B cell (primary cell): ENCODE data around the gene EEF1B2. TPM values are rescaled to one million over a fixed set of nuclear protein-coding genes. Genes with fewer than 3 reads are reported as not detected.

Experiments used
- ATAC-seq: fragments of 200-7000 bp; cut with Tn5 transposase; one replicate; pipeline ENCODE4 v1.10.0; 2021; ENCODE audit warnings: low read depth, mild to moderate bottlenecking, moderate number of reproducible peaks, moderate library complexity
- CTCF ChIA-PET: fragments of 350-600 bp; sonication (Branson Sonifier 250); formaldehyde crosslinking; loops from one replicate; lab custom pipeline; 2021; ENCODE audit warnings: antibody characterized with exemption, inconsistent platforms; lab: Charles Lee
- POLR2A ChIA-PET: fragments of 350-600 bp; sonication (Branson Sonifier 250); formaldehyde crosslinking; loops from one replicate; lab custom pipeline; 2021; ENCODE audit warnings: antibody characterized with exemption; lab: Charles Lee
- DNase-seq: peaks from one replicate; pipeline ENCODE4 v3.0.0; 2013
- H2AFZ ChIP-seq: 2 replicates; pipeline ENCODE4 v1.6.1; 2012; ENCODE audit warnings: mild to moderate bottlenecking, low read depth, low read length; ENCODE audit not compliant: insufficient read depth, poor library complexity, severe bottlenecking
- H3K27ac ChIP-seq, 2 donors: 1 replicate in 1 of 2; 2 replicates in 1 of 2; pipeline ENCODE4 v1.5.1; 2012 to 2013; ENCODE audit warnings: low read length in 2 of 2, mild to moderate bottlenecking in 2 of 2, moderate library complexity in 1 of 2
- H3K27me3 ChIP-seq, 4 experiments: fragments of 200-600 bp in 1 of 4; sonication (generic) in 1 of 4; replicated peaks in 1 of 4; 1 replicate in 2 of 4; 2 replicates in 2 of 4; pipeline versions ENCODE4 v1.6.1 to v1.7.0; 2013 to 2016; ENCODE audit warnings: low read length in 3 of 4, mild to moderate bottlenecking in 2 of 4, mixed read lengths in 1 of 4, moderate library complexity in 1 of 4; ENCODE audit not compliant: insufficient read depth in 4 of 4, control insufficient read depth in 3 of 4; ENCODE audit errors: control extremely low read depth in 1 of 4
- H3K36me3 ChIP-seq, 2 experiments: replicated peaks in 1 of 2; 1 replicate in 1 of 2; 2 replicates in 1 of 2; pipeline versions ENCODE4 v1.6.1 to v1.7.1; 2013; ENCODE audit warnings: low read length in 1 of 2; ENCODE audit not compliant: insufficient read depth in 2 of 2, control insufficient read depth in 1 of 2; ENCODE audit errors: control extremely low read depth in 1 of 2, extremely low read depth in 1 of 2
- H3K4me1 ChIP-seq, 2 donors: fragments of 200-600 bp in 1 of 2; sonication (generic) in 1 of 2; 1 replicate in 1 of 2; 2 replicates in 1 of 2; pipeline versions ENCODE4 v1.5.1 to v1.6.1; 2013 to 2017; ENCODE audit warnings: low read length in 2 of 2; ENCODE audit not compliant: control insufficient read depth in 2 of 2, insufficient read depth in 2 of 2
- H3K4me2 ChIP-seq: replicated peaks from 2 replicates; pipeline ENCODE3; 2012; ENCODE audit warnings: mild to moderate bottlenecking, low read depth, low read length; ENCODE audit not compliant: poor library complexity, severe bottlenecking
- H3K4me3 ChIP-seq, 5 experiments: fragments of 200-600 bp in 1 of 5; sonication (generic) in 1 of 5; 1 replicate in 3 of 5; 2 replicates in 2 of 5; pipeline versions ENCODE4 v1.5.1 to v1.7.0; 2011 to 2016; ENCODE audit warnings: low read length in 4 of 5, mild to moderate bottlenecking in 4 of 5, low read depth in 2 of 5, control low read depth in 1 of 5, moderate library complexity in 1 of 5; ENCODE audit not compliant: insufficient read depth in 1 of 5; ENCODE audit errors: control extremely low read depth in 1 of 5, extremely low read depth in 1 of 5
- H3K79me2 ChIP-seq: fragments of 200-600 bp; sonication (generic); one replicate; pipeline ENCODE4 v1.6.0; 2016; ENCODE audit warnings: low read length; ENCODE audit not compliant: control insufficient read depth, insufficient read depth
- H3K9ac ChIP-seq: fragments of 200-600 bp; sonication (generic); 2 replicates; pipeline ENCODE4 v1.6.1; 2017; ENCODE audit warnings: mild to moderate bottlenecking, low read length, moderate library complexity
- H3K9me3 ChIP-seq, 3 donors: one replicate each; pipeline versions ENCODE4 v1.6.1 to v1.7.1; 2013; ENCODE audit warnings: low read length in 2 of 3; ENCODE audit not compliant: control insufficient read depth in 2 of 3, insufficient read depth in 1 of 3; ENCODE audit errors: control extremely low read depth in 1 of 3
- H4K20me1 ChIP-seq: 2 replicates; pipeline ENCODE4 v1.6.0; 2012; ENCODE audit warnings: mild to moderate bottlenecking, low read length; ENCODE audit not compliant: insufficient read depth, control insufficient read depth, poor library complexity, severe bottlenecking
- H3K27ac Mint-ChIP-seq: one replicate; pipeline ENCODE4 v1.8.0; 2021; ENCODE audit warnings: mixed read lengths
- H3K27me3 Mint-ChIP-seq: one replicate; pipeline ENCODE4 v1.8.0; 2021; ENCODE audit warnings: mixed read lengths
- H3K4me1 Mint-ChIP-seq: one replicate; pipeline ENCODE4 v1.8.0; 2021; ENCODE audit warnings: mixed read lengths
- H3K4me3 Mint-ChIP-seq: one replicate; pipeline ENCODE4 v1.8.0; 2021; ENCODE audit warnings: mixed read lengths
- H3K9me3 Mint-ChIP-seq: one replicate; pipeline ENCODE4 v1.8.0; 2022; ENCODE audit warnings: mixed read lengths; ENCODE audit not compliant: insufficient read depth
- EZH2 ChIP-seq: IDR thresholded peaks from 2 replicates; pipeline ENCODE4 v1.6.1; 2012; ENCODE audit warnings: borderline replicate concordance, low read depth, mild to moderate bottlenecking, moderate library complexity, low read length; ENCODE audit not compliant: insufficient read depth, poor library complexity, severe bottlenecking
- WGBS: methylation state at CpG from one replicate; pipeline ENCODE4 v1.1.5; 2013; ENCODE audit warnings: missing lambda C conversion rate; ENCODE audit not compliant: insufficient coverage; 5-methylcytosine and 5-hydroxymethylcytosine counted together
- intact Hi-C: fragments of 100-400 bp; cut with micrococcal nuclease; formaldehyde crosslinking; loops from one replicate; pipeline ENCODE4 v1.10.0; 2022
- polyA plus RNA-seq: library from polyadenylated mRNA; depleted of rRNA; stranded (reverse); fragments of >200 nt; gene quantifications from 2 replicates; pipeline ENCODE4 v1.2.3, GENCODE V29; 2012
- total RNA-seq, 2 donors: library from RNA; stranded (reverse); fragments of 120-200 nt in 1 of 2; gene quantifications; 1 replicate in 1 of 2; 2 replicates in 1 of 2; pipeline versions ENCODE4 v1.2.3 to v1.2.4, GENCODE V29; 2013 to 2022
- TF ChIP-seq, protein P1 (sequence below): fragments of 200-600 bp; IDR thresholded peaks from one replicate; pipeline ENCODE4 v1.8.0; 2022; ENCODE audit warnings: antibody characterized with exemption, mild to moderate bottlenecking

Gene EEF1B2
- total and polyA plus RNA-seq, 2 donors (not counting 1 experiment from before 2014, with no cell fraction given): 815 to 862 TPM

DNA sequence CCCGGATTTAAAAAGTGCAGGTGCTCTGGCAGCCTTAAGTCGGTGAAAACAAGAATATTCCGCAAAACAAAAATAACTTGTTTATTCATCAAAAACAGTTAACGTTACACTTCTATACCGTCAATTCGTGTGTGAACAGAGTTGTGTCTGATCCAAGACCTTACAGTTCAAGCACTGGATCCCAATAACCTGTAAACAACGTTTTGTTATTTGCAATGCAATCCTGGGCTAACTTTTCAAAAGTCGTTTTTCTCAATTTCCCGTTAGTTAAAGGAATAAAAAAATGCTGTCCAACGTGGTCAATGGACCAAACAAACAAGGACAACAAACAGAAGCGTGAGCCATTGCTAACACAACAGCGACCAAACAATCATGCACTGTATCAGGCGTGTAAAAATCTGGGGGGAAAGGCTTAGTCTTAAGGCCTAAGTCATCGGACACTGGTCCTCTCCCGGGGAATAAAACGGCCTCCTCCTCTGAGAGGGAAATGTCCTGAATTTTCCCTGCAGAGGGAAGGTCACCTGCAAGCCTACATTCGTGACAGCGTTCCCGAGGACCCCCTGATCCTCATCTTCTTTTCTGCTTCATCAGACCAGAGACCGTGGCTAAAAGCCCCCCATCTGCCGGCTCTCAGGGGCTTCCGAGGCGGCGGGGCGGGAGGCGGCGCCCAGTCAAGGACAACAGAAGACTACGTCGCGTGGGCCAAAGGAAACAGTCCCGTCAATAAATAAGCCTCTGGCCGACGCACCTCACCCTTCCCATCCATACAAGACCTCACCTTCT lies 941 bp upstream of the EEF1B2 start:
- H3K4me1 Mint-ChIP-seq: peaks cover 47% of the 10 kb centered on the region
- WGBS: under 1% methylated on average over 29 of the region's 33 CpGs

More for the DNA sequence above, 941 bp upstream of the EEF1B2 start:
- no peaks in the 10 kb centered on the region for H3K27me3 Mint-ChIP-seq
- ChIA-PET POLR2A (interaction anchor here (1.0 to 1.8 kb wide), 3 partner anchors 73 to 1007 kb away, joined by 3 to 8 read pairs (median 7); partner anchors contain the start of genes INO80D, KLF7 and ZDBF2), CTCF (interaction anchor here (1.0 kb wide), 1 partner anchor 73 kb away, joined by 4 read pairs; the partner anchor contains the start of gene INO80D)
- Histone ChIP-seq H3K27me3 (no peaks in the 10 kb centered on the region), H3K4me1 (peaks cover 17 to 23% of the 10 kb centered on the region in 2 donors), H3K4me3 (peak overlapping the region; percentile 70 to 97 (median 76)), H3K36me3 (peaks cover 8 to 28% of the 10 kb centered on the region in 2 experiments), H3K27ac (peak overlapping the region; percentile 75 to 90), H3K79me2 (peaks cover 70% of the 10 kb centered on the region), H4K20me1 (peaks cover 28% of the 10 kb centered on the region), H3K9me3 (no peaks in the 10 kb centered on the region), H3K9ac (peak overlapping the region; percentile 78), H3K4me2 (peak overlapping the region; percentile 79), H2AFZ (peak overlapping the region; percentile 91)
- H3K27ac Mint-ChIP-seq: peak overlapping the region; percentile 93
- no peaks in the 10 kb centered on the region for H3K9me3 Mint-ChIP-seq
- ATAC-seq (no peak), DNase-seq (peak; percentile 5)
- H3K4me3 Mint-ChIP-seq: peak overlapping the region; percentile 90
- TF ChIP-seq, protein P1, sequence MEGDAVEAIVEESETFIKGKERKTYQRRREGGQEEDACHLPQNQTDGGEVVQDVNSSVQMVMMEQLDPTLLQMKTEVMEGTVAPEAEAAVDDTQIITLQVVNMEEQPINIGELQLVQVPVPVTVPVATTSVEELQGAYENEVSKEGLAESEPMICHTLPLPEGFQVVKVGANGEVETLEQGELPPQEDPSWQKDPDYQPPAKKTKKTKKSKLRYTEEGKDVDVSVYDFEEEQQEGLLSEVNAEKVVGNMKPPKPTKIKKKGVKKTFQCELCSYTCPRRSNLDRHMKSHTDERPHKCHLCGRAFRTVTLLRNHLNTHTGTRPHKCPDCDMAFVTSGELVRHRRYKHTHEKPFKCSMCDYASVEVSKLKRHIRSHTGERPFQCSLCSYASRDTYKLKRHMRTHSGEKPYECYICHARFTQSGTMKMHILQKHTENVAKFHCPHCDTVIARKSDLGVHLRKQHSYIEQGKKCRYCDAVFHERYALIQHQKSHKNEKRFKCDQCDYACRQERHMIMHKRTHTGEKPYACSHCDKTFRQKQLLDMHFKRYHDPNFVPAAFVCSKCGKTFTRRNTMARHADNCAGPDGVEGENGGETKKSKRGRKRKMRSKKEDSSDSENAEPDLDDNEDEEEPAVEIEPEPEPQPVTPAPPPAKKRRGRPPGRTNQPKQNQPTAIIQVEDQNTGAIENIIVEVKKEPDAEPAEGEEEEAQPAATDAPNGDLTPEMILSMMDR: no peak
- TF ChIP-seq EZH2: no peak
- intact Hi-C loops: loop anchor here (1.0 to 5.0 kb wide), 4 partner anchors 72 to 1554 kb away; partner anchors contain the start of genes CCNYL1 and INO80D
